ENCODE data around the gene ACVRL1. TPM values are rescaled to one million over a fixed set of nuclear protein-coding genes. Genes with fewer than 3 reads are reported as not detected.

The ACVRL1 gene
- total RNA-seq (2014; rRNA removed), result 1.5 and 2.6 TPM in 2 replicates
- polyA plus RNA-seq (2012), result 1.7 TPM

DNA sequence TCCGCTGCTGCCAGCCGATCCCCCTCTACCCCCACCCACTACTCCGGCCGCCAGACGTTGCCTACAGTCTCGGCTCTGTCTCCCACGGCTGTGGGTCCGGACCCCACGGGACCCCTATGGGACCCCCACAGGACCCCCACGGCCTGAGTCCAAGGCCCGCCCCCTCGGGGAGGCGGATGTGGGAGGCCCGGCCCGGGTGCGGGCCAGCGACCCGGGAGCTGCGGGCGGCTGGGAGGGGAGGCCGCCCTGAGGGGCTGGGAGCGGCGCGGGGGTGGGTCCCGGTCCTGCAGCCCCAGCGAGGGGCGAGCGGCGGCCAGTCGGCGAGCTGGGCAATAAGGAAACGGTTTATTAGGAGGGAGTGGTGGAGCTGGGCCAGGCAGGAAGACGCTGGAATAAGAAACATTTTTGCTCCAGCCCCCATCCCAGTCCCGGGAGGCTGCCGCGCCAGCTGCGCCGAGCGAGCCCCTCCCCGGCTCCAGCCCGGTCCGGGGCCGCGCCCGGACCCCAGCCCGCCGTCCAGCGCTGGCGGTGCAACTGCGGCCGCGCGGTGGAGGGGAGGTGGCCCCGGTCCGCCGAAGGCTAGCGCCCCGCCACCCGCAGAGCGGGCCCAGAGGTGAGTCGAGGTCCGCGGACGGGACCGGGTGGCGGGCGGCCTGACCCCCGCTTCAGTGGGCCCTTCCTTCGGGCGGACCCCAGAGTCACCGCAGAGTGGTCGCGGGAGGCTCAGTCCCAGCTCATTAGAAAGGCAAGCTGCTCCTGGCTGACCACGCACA lies at the start of gene ACVRL1:
ACVRL1 (plus strand) TSS at position 422 of the 773 bp plus-strand sequence. CDS start 4,971 bp downstream, outside the sequence.
- no peak for DNase-seq (ENCODE audit: low read depth)

DNA sequence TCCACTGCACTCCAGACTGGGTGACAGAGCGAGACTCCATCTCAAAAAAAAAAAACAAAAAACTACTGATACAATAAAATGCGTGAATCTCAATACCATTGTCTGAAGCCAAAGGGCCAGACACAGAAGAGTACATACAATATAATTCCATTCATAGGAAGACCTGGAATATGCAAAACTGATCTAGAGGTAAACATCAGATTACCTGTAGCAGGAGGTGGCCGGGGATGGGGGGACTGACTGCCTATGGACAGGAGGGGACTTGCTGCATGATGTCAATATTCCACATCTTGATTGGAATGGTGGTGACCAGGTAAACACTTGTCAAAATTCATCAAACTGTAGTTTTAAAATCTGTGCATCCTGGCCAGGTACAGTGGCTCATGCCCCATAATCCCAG lies 46.3 kb upstream of the ACVRL1 start:
- DNase-seq (ENCODE audit: low read depth), result no peak

DNA sequence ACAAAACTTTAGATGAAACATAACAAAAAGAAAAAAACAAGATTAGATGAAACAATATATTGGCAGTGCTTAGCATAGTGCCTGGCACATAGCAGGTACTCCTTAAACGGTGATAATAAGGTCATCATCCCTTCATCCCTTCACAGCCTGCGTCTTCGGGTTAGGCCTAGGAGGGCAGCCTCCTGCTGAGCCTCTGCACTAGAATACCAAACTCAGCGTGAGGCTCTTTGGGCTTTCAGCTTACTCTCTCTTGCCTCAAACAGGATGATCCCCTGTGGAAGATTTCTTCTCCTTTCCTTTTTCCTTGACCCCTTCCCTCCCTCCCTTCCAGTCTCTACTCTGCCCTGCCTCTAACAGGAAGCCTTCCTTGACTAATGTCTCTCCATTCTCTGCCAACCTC lies 44.4 kb upstream of the ACVRL1 start:
- no peak for DNase-seq (ENCODE audit: low read depth)

DNA sequence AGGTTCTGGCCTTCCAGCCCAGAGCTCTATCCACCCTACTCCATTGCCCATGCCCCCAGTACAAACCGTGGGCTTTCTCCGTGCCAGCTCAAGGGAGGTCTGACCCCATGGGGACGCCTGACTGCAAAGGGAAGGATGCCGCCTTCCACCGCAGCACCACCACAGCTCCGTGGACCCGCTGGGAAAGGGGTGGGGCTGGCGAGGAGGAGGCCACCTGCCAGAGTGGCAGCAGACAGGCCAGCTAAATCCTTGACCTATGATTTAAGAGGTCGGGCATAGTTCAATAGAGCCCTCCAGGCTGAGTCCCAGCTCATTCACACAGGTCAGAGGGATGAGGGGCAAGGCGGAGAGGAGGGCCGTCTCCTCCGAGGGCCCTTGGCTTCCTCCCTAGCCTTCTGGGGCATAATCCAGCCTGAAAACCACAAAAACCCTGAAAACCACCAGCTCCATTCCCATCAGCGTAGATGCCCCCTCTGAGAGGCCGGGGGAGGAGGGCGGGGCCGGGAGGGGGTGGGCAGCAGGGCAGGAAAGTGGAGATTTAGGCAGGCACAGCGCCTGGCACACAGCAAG lies 43.9 kb upstream of the ACVRL1 start:
- DNase-seq (ENCODE audit: low read depth), result no peak

DNA sequence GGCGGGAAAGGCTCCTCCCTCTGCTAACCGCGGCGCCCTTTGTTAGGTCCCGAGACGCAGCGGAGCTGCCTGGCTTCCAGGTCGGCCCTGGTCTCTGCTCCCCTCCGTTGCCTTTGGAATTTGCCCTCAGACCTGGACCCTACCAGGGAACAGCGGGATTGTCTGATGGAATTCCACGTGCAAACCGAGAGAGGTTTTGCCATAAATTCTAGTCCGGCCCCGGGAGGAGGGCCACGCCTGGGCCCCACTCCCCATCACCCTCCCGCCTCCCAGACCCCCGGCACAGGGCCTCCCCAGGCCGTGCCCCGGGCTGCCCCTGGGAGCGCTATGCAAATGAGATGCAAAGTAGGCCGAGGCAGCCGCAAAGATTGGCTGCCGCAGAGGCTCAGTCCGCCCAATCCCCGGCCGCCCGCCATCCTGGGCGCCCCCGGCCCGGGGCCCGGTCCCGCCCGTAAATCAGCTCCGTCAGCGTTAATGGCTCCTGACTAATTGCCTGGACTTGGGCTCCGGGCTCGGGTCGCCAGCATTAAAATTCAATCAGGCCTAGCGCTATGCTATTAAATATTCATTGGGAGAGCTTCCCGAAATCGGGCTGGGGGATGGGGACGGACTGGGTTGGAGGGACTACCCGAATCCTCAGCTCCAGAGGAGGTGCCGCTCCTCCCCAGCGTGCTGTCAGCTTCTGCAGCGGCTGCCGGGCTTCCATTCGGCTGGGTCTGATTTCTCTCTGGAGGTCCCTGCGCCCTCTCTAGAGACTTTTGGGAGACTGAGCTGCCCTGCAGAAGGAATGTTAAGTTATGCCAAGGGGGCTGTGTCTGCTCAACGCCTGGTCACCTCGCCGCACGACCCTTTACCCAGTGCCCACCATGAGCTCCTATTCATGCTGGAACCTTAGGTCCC lies 43.1 kb upstream of the ACVRL1 start:
- DNase-seq (ENCODE audit: low read depth), result no peak

DNA sequence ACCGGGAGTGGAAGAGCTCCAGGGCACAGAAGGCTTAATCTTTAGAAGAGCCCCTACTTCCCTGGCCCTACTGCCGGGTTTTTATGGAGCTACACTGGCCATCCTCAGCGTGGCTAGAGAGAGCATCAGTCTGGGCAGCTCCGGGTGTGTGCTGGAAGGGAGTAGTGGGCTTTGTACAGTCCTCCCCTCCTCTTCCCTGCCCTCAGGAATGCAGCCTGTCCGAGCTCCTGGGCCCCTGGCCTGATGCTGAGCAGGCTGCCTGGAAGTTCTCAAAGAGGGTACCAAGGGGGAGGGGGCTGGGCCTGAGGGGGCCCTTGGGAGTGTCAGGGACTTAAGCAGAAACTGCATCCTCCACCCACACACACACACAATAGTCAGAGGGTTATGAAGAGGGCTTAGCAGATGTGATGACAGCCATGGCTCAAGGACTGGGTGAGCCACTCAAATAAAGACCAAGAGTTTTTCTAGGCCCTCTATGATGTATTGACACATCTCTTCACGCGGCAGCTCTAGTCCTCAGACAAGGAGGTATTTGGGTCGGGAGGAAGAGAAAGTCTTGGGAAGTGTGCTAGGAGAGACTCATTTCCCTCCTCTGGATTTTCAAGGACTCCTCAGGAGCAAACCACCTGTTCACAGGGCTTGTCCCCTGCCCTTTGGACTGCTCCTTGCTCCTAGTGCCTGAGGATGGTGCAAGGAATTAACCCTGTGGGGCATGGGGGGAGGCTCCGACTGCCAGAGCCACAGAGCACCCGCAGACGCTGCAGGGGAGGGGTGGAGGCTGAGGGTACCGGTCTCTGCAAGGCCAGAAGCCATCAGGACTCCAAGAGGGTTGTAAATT lies 42.3 kb upstream of the ACVRL1 start:
- DNase-seq (ENCODE audit: low read depth), result no peak

DNA sequence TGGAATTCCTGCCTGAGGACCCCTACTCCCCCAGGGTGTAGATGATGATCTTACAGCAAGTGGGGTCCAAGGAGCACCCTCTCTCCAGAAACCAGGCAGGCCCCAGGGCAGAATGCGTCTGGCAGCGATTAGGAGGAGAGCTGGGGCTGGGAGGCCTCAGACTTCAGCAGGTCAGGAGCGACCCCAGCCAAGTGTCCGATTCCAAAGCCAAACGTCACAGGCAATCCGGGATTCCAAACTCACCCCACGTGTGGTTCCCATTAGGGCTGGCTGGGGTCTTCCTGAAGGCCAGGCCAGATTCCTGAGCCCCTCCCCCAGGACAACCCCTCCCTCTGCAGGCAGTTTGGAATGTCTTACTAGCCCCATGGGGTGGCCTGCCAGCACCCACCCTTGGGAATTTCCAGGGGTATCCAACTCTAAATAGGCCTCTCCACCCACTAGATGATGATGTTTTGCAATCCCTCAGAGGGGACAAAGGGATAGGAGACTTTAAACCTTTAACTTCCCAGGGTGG lies 41.5 kb upstream of the ACVRL1 start:
- no peak for DNase-seq (ENCODE audit: low read depth)

DNA sequence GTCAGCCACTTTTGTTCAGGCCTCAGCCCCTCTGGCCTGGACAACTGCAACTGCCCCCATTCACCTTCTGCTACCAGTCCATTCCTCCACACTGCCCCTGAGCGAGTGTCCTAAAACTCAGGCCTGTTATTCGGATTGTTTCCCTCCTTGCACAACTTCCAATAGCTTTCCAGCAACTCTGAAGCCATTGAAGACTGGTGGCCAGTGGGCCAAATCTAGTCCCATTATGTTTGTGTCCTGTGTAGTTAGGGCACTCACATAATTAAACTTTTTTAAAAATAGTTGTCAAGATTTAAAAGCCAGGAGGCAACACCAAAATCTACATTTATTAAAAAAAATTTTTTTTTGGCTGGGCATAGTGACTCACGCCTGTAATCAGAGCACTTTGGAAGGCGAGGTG lies 41.0 kb upstream of the ACVRL1 start:
- DNase-seq (ENCODE audit: low read depth), result no peak

DNA sequence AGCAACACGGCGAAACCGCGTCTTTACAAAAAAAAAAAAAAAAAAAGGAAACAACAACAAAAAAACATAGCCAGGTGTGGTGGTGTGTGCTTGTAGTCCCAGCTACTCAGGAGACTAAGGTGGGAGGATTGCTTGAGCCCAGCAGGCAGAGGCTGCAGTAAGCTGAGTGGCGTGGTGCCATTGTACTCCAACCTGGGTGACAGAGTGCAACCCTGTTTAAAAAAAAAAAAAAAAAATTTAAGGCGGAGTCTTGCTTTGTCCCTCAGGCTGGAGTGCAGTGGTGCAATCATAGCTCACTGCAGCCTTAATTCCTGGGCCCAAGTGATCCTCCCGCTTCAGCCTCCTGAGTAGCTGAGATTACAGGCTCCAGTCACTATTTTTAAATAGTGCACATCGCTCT lies 40.5 kb upstream of the ACVRL1 start:
- no peak for DNase-seq (ENCODE audit: low read depth)

DNA sequence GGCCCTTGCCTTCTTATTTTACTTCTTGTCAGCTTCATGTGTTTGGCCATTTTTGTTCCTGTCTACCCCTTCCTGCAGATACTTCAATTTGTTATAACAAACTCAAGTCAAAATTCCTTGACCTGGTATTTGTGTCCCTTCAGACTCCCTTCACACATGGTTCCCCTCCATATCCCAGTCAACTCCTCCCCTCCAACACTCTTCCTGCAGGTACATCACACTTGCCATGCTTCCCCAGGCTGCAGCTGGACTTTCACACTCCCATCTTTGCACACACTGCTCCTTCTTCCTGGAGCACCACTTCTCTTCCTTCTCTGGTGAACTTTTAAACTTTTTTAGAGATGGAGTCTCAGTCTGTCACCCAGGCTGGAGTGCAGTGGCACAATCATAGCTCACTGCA lies 39.9 kb upstream of the ACVRL1 start:
- DNase-seq (ENCODE audit: low read depth), result no peak

DNA sequence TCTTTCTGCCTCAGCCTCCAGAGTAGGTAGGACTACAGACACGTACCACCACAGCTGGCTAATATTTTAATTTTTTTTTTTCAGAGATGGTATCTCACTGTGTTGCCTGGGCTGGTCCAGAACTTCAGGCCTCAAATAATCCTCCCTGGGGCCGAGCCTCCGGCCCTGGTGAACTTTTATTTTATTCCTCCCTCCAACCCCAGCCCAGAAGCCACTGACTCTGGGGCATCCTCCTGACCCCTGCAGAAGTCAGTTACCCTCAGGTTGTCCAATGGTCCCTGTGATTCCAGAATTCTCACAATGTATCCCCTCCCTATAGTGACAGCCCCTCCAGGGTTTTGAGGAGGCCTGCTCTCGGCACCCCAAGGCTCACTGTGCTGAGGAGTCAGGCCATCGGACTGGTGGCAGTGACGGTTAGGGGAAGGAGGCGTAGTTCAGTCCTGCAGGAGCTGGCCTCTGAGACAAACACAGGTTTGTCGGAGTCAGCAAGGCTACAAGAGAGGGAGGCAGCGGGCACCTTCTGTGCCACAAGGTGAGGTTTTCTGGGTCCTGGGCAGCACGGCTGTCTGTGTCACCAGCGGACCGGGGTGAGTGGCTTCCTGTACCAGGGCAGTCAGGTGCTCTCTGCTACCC lies 39.4 kb upstream of the ACVRL1 start:
- no peak for DNase-seq (ENCODE audit: low read depth)

DNA sequence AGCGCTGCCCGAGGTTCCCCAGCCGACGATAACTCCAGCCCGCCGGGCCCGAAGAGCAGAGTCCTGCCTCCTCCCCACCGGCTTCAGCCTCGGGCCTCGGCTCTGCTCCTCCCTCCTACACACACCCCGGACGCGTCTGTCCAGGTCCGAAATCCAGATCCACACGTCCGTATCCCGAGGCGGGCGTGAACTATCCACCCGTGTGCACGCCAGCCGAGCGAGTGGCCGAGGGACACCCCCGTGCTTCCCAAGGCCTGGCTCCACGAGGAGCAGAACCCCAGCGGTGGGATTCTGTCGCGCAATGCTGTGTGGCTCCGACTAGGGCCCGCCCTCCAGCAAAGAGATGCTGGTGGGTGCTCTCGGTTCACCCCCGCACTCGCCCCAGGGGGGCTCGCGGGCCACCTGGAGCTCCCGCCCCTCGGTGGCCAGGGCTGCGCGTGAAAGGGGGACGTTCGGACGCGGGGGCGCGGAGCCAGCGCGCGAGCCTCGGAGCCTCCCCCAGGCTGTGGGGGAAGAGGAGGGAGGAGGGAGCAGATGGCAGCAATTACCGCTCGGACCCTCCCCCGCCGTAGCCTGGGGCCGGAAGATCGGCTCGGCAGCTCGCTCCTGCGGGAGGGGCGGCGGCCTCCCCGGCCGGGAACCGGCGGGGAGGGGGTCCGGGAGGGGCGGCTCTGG lies 38.3 kb upstream of the ACVRL1 start:
- DNase-seq (ENCODE audit: low read depth), result no peak

DNA sequence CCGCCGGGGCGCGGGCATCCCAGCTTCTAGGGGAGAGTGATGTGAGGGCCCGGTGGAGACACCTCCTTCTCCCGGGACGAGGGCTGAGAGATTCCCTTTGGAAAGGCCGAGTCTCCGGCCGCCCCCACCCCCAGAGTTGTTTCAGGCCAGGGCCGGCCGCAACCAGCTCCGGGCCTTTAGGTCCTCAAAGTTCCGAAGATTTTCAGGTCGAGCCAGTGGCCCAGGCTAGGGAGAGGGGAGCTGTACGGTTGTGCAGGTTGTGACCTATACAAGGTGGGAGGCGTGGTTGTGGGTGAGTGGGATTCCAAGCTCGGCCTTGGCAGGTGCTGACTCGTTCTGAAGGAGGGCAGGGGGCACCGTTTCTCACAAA lies 37.8 kb upstream of the ACVRL1 start:
- no peak for DNase-seq (ENCODE audit: low read depth)

DNA sequence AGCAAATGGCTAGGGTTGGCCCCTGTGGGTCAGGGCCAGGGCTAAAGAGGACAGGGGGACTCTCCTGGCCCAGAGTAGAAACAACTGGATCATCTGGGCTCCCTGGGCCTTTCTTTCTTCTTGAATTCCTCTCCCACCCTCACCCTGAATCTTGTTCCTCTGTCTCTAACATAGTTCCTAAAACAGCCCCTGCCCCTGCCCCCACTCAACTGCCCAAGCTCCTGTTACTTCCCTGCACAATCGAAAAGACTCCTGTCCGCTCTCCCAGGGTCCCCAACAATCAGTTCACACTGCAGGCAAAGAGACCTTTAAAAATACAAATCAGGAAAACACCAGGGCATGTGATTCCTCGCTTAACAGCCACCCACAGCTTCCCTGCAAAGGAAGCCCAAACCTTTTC lies 37.4 kb upstream of the ACVRL1 start:
- DNase-seq (ENCODE audit: low read depth), result no peak

DNA sequence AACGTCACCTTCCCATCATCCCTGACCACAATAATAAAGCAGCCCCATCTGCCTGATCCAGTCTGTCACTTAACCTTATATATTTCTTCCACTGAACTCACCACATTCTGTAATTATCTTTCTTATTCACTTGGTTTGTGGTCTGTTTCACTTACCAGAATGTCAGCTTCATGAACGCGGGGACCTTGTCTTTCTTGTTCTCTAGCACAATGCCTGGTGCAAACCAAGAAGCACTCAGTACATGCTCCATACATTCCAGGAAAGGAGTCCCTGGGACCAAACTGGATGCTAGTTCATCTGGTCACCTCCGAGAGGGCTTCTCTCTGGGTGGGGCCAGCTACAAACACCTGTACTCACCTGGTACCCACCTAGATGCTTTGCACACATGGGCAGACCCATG lies 36.8 kb upstream of the ACVRL1 start:
- no peak for DNase-seq (ENCODE audit: low read depth)

DNA sequence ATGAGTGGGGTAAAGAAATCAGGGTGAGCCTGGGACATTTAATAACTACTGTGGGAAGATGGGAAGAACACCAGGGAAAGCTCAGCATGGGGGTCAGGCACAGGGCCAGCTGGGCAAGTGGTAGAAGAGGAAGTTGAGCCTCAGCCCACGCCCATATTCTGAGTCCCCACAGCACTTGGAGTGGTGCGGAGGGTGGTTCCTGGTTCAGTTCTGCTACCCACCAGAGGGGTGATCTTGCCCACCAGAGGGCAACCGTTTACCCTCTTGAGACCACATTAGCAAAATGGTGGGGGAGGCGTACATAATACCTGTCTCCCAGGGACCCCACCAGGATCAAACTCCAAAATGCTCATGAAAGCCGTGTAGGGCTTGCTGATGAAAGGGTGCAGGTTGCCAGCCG lies 36.2 kb upstream of the ACVRL1 start:
- DNase-seq (ENCODE audit: low read depth), result no peak

DNA sequence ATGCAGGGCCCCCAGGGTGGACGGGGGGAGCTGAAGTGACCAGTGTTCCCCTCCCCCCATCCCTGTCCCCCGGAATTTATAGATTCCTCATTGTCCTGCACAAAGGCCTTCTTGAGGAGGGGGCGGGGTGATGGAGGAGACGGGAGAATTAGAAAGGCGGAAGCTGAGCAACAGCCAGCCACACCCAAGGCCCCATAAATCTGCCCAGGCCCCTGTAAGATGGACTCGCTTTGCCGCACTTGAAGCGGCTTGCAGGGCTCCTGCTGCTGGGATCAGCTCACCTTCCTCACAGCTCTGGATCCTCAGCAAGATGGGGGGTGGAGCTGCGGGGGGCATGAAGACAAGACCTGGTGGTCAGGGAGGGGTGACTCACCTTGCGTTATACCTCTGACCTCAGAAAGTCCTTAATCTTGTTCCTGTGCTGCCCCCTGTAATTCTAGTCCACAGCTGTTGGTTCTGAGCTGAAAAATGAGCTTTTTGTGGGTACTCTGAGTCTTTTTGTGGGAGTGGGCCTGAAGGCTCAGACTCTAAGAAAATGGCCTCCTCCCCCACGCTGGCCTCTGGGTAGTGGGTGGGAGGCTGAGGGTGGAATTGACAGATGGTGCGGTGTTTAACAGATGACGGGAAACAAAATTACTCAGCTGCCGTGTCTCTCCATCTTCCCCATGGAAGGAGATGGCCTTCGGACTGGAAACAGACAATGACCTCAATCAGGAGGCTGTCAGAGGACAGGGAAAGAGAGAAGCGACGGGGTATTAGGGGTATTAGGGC lies 35.2 kb upstream of the ACVRL1 start:
- no peak for DNase-seq (ENCODE audit: low read depth)

DNA sequence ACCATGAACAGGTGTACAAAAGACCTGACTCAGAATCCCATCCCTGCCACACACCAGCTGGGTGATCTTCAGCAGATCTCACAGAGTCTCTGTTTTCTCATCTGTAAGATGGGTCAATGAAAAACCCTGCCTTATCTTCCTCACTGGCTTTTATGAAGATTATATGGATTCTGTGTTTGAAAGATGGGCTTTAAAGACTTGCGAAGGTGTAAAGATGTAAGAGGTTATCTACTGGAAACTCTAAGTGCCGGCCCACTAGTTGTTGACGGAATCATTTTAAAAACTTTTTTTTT lies 34.7 kb upstream of the ACVRL1 start:
- no peak for DNase-seq (ENCODE audit: low read depth)

DNA sequence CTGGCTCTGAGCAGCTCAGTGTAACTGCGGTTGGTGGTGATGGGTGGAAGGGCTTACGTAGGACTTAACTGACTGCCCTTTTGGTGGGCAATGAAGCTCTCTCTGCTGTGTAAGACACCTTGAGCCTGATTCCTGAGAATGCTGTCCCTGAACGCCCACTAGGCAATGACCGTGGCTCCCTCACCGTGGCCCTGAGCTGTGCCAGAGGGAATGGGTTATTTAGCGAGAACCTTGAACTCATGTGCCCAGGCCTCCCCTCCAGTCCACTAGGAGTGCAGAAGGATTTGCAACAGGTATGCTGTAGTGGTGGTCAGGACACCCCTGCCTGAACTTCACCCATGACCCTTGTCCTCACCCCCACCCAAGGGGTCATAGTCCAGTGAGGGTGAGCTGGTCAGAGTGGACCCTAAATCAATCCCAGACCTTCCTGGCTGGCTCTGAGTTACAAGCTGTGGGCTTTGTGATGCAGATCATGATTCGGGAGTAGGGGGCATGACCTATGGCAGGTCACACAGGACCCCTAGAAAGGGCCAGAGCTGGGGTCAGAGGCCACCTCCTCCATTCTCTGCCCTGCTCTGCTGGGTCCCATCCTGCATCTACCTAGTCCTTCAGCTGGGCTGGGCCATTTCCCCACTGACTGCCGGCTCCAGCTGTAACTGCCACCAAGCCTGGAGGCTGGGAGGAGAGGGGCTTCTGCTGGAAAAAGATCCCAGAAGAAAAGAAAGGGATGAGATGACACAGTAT lies 33.9 kb upstream of the ACVRL1 start:
- DNase-seq (ENCODE audit: low read depth), result no peak

Data from LHCN-M2 (cell line).